ENCODE measurements around the gene CHD5.

DNA sequence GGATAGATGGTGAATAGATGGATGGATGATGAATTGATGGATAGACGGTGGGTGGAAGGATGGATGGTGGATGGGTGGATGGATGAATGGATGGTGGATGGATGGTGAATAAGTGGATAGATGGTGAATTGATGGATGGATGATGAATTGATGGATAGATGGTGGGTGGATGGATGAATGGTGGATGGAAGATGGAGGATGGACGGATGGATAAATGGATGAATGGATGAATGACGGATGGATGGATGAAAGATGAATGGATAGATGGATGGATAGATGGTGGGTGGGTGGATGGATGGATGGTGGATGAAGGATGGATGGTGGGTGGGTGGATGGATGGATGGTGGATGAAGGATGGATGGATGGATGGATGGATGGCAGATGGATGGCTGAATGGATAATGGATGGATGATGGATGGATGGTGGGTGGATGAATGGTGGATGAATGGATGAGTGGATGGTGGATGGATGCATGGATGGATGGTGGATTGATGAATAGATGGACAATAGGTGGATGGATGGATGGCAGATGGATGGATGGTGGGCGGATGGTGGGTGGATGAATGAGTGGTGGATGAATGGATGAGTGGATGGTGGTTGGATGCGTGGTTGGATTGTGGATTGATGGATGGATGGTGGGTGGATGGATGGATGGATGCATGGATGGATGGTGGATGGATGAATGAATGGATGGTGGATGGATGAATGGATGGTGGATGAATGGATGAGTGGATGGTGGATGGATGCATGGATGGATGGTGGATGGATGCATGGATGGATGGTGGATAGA, 5.3 kb downstream of the CHD5 start:
- TF ChIP-seq EZH2 (IDR thresholded peaks at IDR 0.05), result no peak
- TF ChIP-seq, protein P1, sequence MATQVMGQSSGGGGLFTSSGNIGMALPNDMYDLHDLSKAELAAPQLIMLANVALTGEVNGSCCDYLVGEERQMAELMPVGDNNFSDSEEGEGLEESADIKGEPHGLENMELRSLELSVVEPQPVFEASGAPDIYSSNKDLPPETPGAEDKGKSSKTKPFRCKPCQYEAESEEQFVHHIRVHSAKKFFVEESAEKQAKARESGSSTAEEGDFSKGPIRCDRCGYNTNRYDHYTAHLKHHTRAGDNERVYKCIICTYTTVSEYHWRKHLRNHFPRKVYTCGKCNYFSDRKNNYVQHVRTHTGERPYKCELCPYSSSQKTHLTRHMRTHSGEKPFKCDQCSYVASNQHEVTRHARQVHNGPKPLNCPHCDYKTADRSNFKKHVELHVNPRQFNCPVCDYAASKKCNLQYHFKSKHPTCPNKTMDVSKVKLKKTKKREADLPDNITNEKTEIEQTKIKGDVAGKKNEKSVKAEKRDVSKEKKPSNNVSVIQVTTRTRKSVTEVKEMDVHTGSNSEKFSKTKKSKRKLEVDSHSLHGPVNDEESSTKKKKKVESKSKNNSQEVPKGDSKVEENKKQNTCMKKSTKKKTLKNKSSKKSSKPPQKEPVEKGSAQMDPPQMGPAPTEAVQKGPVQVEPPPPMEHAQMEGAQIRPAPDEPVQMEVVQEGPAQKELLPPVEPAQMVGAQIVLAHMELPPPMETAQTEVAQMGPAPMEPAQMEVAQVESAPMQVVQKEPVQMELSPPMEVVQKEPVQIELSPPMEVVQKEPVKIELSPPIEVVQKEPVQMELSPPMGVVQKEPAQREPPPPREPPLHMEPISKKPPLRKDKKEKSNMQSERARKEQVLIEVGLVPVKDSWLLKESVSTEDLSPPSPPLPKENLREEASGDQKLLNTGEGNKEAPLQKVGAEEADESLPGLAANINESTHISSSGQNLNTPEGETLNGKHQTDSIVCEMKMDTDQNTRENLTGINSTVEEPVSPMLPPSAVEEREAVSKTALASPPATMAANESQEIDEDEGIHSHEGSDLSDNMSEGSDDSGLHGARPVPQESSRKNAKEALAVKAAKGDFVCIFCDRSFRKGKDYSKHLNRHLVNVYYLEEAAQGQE (IDR thresholded peaks at IDR 0.05; ENCODE audit: low read depth), result no peak
